H1 (cell line): ENCODE data around the gene HSD17B8. TPM values are rescaled to one million over a fixed set of nuclear protein-coding genes. Genes with fewer than 3 reads are reported as not detected.

ENCODE experiments used
- CTCF ChIA-PET: fragments of 300-600 bp; sonication (Branson Sonifier 250); formaldehyde crosslinking; loops from one replicate; lab custom pipeline; 2021; ENCODE audit not compliant: partially characterized antibody; lab: Charles Lee
- POLR2A ChIA-PET: fragments of 300-600 bp; sonication (Branson Sonifier 250); formaldehyde crosslinking; loops from one replicate; lab custom pipeline; 2021; ENCODE audit warnings: inconsistent platforms; ENCODE audit not compliant: partially characterized antibody; lab: Charles Lee
- DNase-seq, 2 experiments: peaks; one replicate each; pipeline versions ENCODE4 v3.0.0 to v3.0.0-alpha.2; 2010 to 2022; ENCODE audit warnings: low spot score in 2 of 2, low read depth in 1 of 2, mixed read lengths in 1 of 2
- FAIRE-seq: peaks from 2 replicates; lab custom pipeline; 2011; peaks lifted over from hg19 to GRCh38; lab: Jason Lieb, UNC
- H2AFZ ChIP-seq: 2 replicates; pipeline ENCODE4 v1.8.1; 2012; ENCODE audit warnings: low read length, inconsistent platforms
- H2AK5ac ChIP-seq: 2 replicates; pipeline ENCODE4 v1.6.1; 2013; ENCODE audit warnings: low read depth, low read length
- H2BK120ac ChIP-seq: replicated peaks from 2 replicates; pipeline ENCODE3; 2013; ENCODE audit warnings: low read depth, low read length, inconsistent platforms
- H2BK12ac ChIP-seq: 2 replicates; pipeline ENCODE4 v1.6.1; 2013; ENCODE audit warnings: low read depth, low read length
- H2BK15ac ChIP-seq: 2 replicates; pipeline ENCODE4 v1.6.1; 2013; ENCODE audit warnings: low read length
- H2BK20ac ChIP-seq: 2 replicates; pipeline ENCODE4 v1.6.1; 2013; ENCODE audit warnings: low read length
- H2BK5ac ChIP-seq: 2 replicates; pipeline ENCODE4 v1.6.1; 2013; ENCODE audit warnings: low read depth, low read length
- H3K14ac ChIP-seq: 2 replicates; pipeline ENCODE4 v1.6.1; 2013; ENCODE audit warnings: inconsistent platforms; ENCODE audit not compliant: insufficient read length
- H3K18ac ChIP-seq: 2 replicates; pipeline ENCODE4 v1.6.1; 2013; ENCODE audit warnings: low read length; ENCODE audit errors: extremely low read depth
- H3K23ac ChIP-seq: 2 replicates; pipeline ENCODE4 v1.6.1; 2013; ENCODE audit warnings: inconsistent platforms; ENCODE audit not compliant: insufficient read length
- H3K23me2 ChIP-seq: 2 replicates; pipeline ENCODE4 v1.6.1; 2013; ENCODE audit warnings: low read depth, low read length
- H3K27ac ChIP-seq: 2 replicates; pipeline ENCODE4 v1.6.1; 2011; ENCODE audit warnings: low read depth, low read length, inconsistent platforms
- H3K27me3 ChIP-seq, 4 experiments: replicated peaks in 1 of 4; 1 replicate in 1 of 4; 2 replicates in 3 of 4; pipeline versions ENCODE4 v1.6.1 to v1.8.1; 2011 to 2013; ENCODE audit warnings: low read length in 3 of 4, mild to moderate bottlenecking in 3 of 4, inconsistent platforms in 2 of 4, mixed read lengths in 2 of 4, moderate library complexity in 1 of 4; ENCODE audit not compliant: control insufficient read depth in 3 of 4, insufficient read depth in 3 of 4; ENCODE audit errors: extremely low read depth in 1 of 4
- H3K36me3 ChIP-seq, 4 experiments: 2 replicates each; pipeline versions ENCODE4 v1.6.1 to v1.8.1; 2011 to 2013; ENCODE audit warnings: mild to moderate bottlenecking in 4 of 4, low read length in 3 of 4, moderate library complexity in 2 of 4, control low read depth in 1 of 4, inconsistent platforms in 1 of 4; ENCODE audit not compliant: insufficient read depth in 4 of 4, control insufficient read depth in 2 of 4
- H3K4ac ChIP-seq: replicated peaks from 2 replicates; pipeline ENCODE3; 2013; ENCODE audit warnings: low read length, low read depth, mixed read lengths, inconsistent platforms; ENCODE audit not compliant: insufficient read length
- H3K4me1 ChIP-seq, 4 experiments: replicated peaks in 1 of 4; 1 replicate in 1 of 4; 2 replicates in 3 of 4; pipeline versions ENCODE4 v1.6.1 to v1.8.1; 2011 to 2013; ENCODE audit warnings: low read length in 3 of 4, inconsistent platforms in 2 of 4, mixed read lengths in 1 of 4; ENCODE audit not compliant: insufficient read depth in 4 of 4, control insufficient read depth in 3 of 4
- H3K4me2 ChIP-seq, 2 experiments: 2 replicates each; pipeline versions ENCODE4 v1.6.1 to v1.8.1; 2011 to 2013; ENCODE audit warnings: low read depth in 2 of 2, low read length in 2 of 2, control low read depth in 1 of 2, inconsistent platforms in 1 of 2, mild to moderate bottlenecking in 1 of 2; ENCODE audit not compliant: insufficient read depth in 1 of 2
- H3K4me3 ChIP-seq, 4 experiments: fragments of 200-600, 300-600 bp in 1 of 4; sonication (generic), shearing (Covaris generic), sonication (Bioruptor Twin) in 1 of 4; 2 replicates each; pipeline versions ENCODE4 v1.5.1 to v1.8.1; 2011 to 2016; ENCODE audit warnings: low read length in 4 of 4, low read depth in 3 of 4, control low read depth in 2 of 4, inconsistent platforms in 2 of 4, mild to moderate bottlenecking in 2 of 4, mixed read lengths in 1 of 4, moderate library complexity in 1 of 4; ENCODE audit not compliant: insufficient read depth in 2 of 4; ENCODE audit errors: extremely low read depth in 1 of 4
- H3K56ac ChIP-seq: replicated peaks from 2 replicates; pipeline ENCODE3; 2013; ENCODE audit warnings: low read depth, mild to moderate bottlenecking, mixed read lengths, low read length, inconsistent platforms; ENCODE audit not compliant: insufficient read length
- H3K79me1 ChIP-seq: 2 replicates; pipeline ENCODE4 v1.6.1; 2013; ENCODE audit warnings: low read depth, low read length, control low read depth
- H3K79me2 ChIP-seq, 2 experiments: 2 replicates each; pipeline versions ENCODE4 v1.6.1 to v1.8.1; 2012 to 2013; ENCODE audit warnings: low read length in 2 of 2, mild to moderate bottlenecking in 2 of 2, inconsistent platforms in 1 of 2; ENCODE audit not compliant: insufficient read depth in 2 of 2, control insufficient read depth in 1 of 2
- H3K9ac ChIP-seq, 4 experiments: replicated peaks in 1 of 4; 1 replicate in 1 of 4; 2 replicates in 3 of 4; pipeline versions ENCODE4 v1.6.1 to v1.8.1; 2011 to 2013; ENCODE audit warnings: low read depth in 3 of 4, low read length in 3 of 4, control low read depth in 2 of 4, mild to moderate bottlenecking in 2 of 4, moderate library complexity in 2 of 4, inconsistent platforms in 1 of 4; ENCODE audit errors: extremely low read depth in 1 of 4
- H3K9me3 ChIP-seq, 2 experiments: 2 replicates each; pipeline versions ENCODE4 v1.6.1 to v1.8.1; 2012 to 2013; ENCODE audit warnings: mild to moderate bottlenecking in 2 of 2, moderate library complexity in 2 of 2, control low read depth in 1 of 2, inconsistent platforms in 1 of 2, low read depth in 1 of 2, low read length in 1 of 2, mixed read lengths in 1 of 2; ENCODE audit not compliant: insufficient read depth in 2 of 2
- H4K20me1 ChIP-seq, 2 experiments: replicated peaks in 1 of 2; 2 replicates each; pipeline versions ENCODE3 to v1.8.1; 2011 to 2013; ENCODE audit warnings: inconsistent platforms in 2 of 2, low read length in 2 of 2, mild to moderate bottlenecking in 1 of 2; ENCODE audit not compliant: insufficient read depth in 2 of 2, control insufficient read depth in 1 of 2
- H4K5ac ChIP-seq: 2 replicates; pipeline ENCODE4 v1.6.1; 2013; ENCODE audit warnings: low read length, low read depth, mixed read lengths, inconsistent platforms; ENCODE audit not compliant: insufficient read length
- H4K8ac ChIP-seq: 2 replicates; pipeline ENCODE4 v1.8.0; 2013; ENCODE audit warnings: mild to moderate bottlenecking, moderate library complexity, low read length, inconsistent platforms; ENCODE audit not compliant: insufficient read depth; ENCODE audit errors: extremely low read depth
- H4K91ac ChIP-seq: replicated peaks from 2 replicates; pipeline ENCODE3; 2013; ENCODE audit warnings: low read length, mixed read lengths, inconsistent platforms; ENCODE audit not compliant: insufficient read length
- GABPA ChIP-seq: IDR thresholded peaks from 2 replicates; pipeline ENCODE4 v1.6.1; 2011; ENCODE audit warnings: mild to moderate bottlenecking, low read length, moderate library complexity, borderline replicate concordance; ENCODE audit not compliant: insufficient read depth
- KDM4A ChIP-seq: IDR thresholded peaks from one replicate; pipeline ENCODE4 v1.7.1; 2012; ENCODE audit warnings: low read depth, mild to moderate bottlenecking, moderate library complexity, low read length, inconsistent platforms; ENCODE audit not compliant: severe bottlenecking
- RBBP5 ChIP-seq: IDR thresholded peaks from 2 replicates; pipeline ENCODE4 v1.7.1; 2012; ENCODE audit warnings: low read depth, mild to moderate bottlenecking, inconsistent platforms, low read length, moderate library complexity, borderline replicate concordance
- SAP30 ChIP-seq: fragments of 300-600 bp; sonication (generic); IDR thresholded peaks from 2 replicates; pipeline ENCODE4 v1.7.1; 2012; ENCODE audit warnings: low read length, moderate library complexity, mild to moderate bottlenecking, inconsistent platforms; ENCODE audit not compliant: insufficient read depth, insufficient replicate concordance
- SIN3A ChIP-seq, 2 experiments: IDR thresholded peaks in 1 of 2; conservative IDR thresholded peaks in 1 of 2; 2 replicates each; pipeline ENCODE4 v1.6.1; 2011 to 2012; ENCODE audit warnings: low read length in 2 of 2, improper control_type of control experiment in 1 of 2, low read depth in 1 of 2, mild to moderate bottlenecking in 1 of 2
- SRF ChIP-seq: IDR thresholded peaks from 2 replicates; pipeline ENCODE4 v1.6.1; 2011; ENCODE audit warnings: mild to moderate bottlenecking, low read depth, low read length, moderate library complexity
- YY1 ChIP-seq: IDR thresholded peaks from 2 replicates; pipeline ENCODE4 v1.6.1; 2011; ENCODE audit warnings: low read depth, mild to moderate bottlenecking, low read length
- WGBS, 2 experiments: shearing (Covaris generic) in 1 of 2; methylation state at CpG; one replicate each; pipeline versions ENCODE4 v1.1.6 to v1.1.7; 2013 to 2015; ENCODE audit warnings: low lambda C conversion rate in 2 of 2, mixed read lengths in 2 of 2, inconsistent platforms in 1 of 2, low coverage in 1 of 2, missing lambda C conversion rate in 1 of 2; ENCODE audit not compliant: insufficient replicate concordance in 2 of 2, insufficient coverage in 1 of 2, insufficient read length in 1 of 2; ENCODE audit errors: extremely low coverage in 1 of 2, missing lambda C conversion rate in 1 of 2; 5-methylcytosine and 5-hydroxymethylcytosine counted together
- long read RNA-seq, 2 experiments: library from RNA in 1 of 2; library from capped mRNA in 1 of 2; stranded (forward); transcript quantifications; one replicate each; pipeline ENCODE4 v2.0.0, GENCODE V29; 2021; ENCODE audit warnings: inconsistent platforms in 1 of 2
- polyA minus RNA-seq, 3 experiments: library from RNA; depleted of rRNA, polyadenylated mRNA; stranded (reverse); fragments of >200 nt; gene quantifications; 1 replicate in 2 of 3; 2 replicates in 1 of 3; pipeline ENCODE4 v1.2.3, GENCODE V29; 2011
- polyA plus RNA-seq, 7 experiments: library from polyadenylated mRNA; depleted of rRNA in 3 of 7; stranded (reverse) in 5 of 7; unstranded in 2 of 7; fragments of >200 nt in 5 of 7; fragments of 200-250 nt in 2 of 7; gene quantifications; 1 replicate in 5 of 7; 2 replicates in 1 of 7; 4 replicates in 1 of 7; pipeline versions ENCODE4 v1.2.1 to v1.2.3, GENCODE V29; 2011 to 2013; ENCODE audit warnings: missing spikeins in 2 of 7, mixed read lengths in 2 of 7
- total RNA-seq: library from RNA; stranded (reverse); fragmentation: NEBNext Ultra II Directional; extraction: Animal tissue kit (Norgen Biotek cat#: 25700); gene quantifications from 2 replicates; pipeline ENCODE4 v1.2.1, GENCODE V29; 2021

HSD17B8 gene
- 3.3 and 3.6 TPM in 2 replicates for total RNA-seq
- 17.1 and 22.0 TPM in 2 replicates for polyA plus RNA-seq (2011; rRNA removed)
- 19.1 TPM for polyA plus RNA-seq (2011; cell fraction: cytosol; rRNA removed)
- polyA plus RNA-seq (2011; cell fraction: nucleus; rRNA removed), result 14.9 TPM
- polyA plus RNA-seq (2012, experiment 1 of 2), result 5.5 to 9.2 TPM (median 7.1 TPM) in 4 replicates
- 10.3 TPM for polyA plus RNA-seq (2012, experiment 2 of 2)
- 4.2 TPM for polyA plus RNA-seq (2013, experiment 1 of 2)
- polyA plus RNA-seq (2013, experiment 2 of 2), result 4.5 TPM
- 4.1 and 4.2 TPM in 2 replicates for polyA minus RNA-seq (2011; rRNA and poly(A)+ RNA removed)
- 4.0 TPM for polyA minus RNA-seq (2011; cell fraction: cytosol; rRNA and poly(A)+ RNA removed)
- polyA minus RNA-seq (2011; cell fraction: nucleus; rRNA and poly(A)+ RNA removed), result 4.2 TPM
- long read RNA-seq, experiment 1, partial matches to known transcripts, result 1 of 4 reads
- long read RNA-seq, experiment 1, other reads (novel, unspliced or antisense), result 0 of 4 reads
- long read RNA-seq, experiment 2, result 0 reads

DNA sequence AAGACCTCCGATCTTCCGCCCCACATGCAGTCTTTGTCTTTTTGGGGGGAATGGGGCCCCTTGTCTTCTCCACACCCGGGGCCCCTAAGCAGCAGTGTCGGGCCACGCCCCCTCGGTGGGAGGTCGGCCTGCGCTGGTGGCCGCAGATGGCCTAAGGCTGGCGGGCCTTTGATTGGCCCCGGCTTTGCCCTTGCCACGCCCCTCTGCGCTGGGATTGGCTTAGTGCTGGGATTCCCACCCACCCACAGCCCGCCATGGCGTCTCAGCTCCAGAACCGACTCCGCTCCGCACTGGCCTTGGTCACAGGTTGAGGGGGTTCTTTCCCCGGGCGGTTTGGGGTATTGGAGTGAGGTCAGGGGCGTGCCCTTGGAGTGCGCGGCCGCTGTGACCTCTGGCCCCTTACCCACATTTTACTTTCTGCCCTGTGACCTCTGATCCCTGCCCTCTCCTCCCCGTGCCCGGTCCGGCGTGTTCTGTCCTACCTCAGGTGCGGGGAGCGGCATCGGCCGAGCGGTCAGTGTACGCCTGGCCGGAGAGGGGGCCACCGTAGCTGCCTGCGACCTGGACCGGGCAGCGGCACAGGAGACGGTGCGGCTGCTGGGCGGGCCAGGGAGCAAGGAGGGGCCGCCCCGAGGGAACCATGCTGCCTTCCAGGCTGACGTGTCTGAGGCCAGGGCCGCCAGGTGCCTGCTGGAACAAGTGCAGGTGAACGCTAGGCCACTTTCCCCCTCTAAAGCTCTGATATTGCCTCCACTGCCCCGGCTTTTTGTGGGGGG lies at the start of gene HSD17B8:
TSS of gene HSD17B8 (plus strand) at position 241 of the 776 bp plus-strand sequence. CDS start at position 255, 14 bp downstream.
- no peaks in the 10 kb centered on the region for H3K9me3 ChIP-seq
- FAIRE-seq, result no peak
- H3K23me2 ChIP-seq, result peaks cover 30% of the 10 kb centered on the region
- peak within 1 kb of the TSS; percentile 13; the same call in 1 of the 2 replicates for H2BK20ac ChIP-seq
- 2% methylated on average over 37 of the region's 48 CpGs; no CpG with 5 or more reads in 1 of the 2 experiments for WGBS, 2 experiments
- H3K18ac ChIP-seq, result peak within 1 kb of the TSS; percentile 75
- no peak within 1 kb of the TSS for H3K4ac ChIP-seq
- H3K36me3 ChIP-seq, result peaks cover 7 to 23% (median 15%) of the 10 kb centered on the region in 4 experiments
- H3K4me2 ChIP-seq, result peak within 1 kb of the TSS; percentile 72 to 97
- no peak within 1 kb of the TSS for H4K91ac ChIP-seq
- H3K23ac ChIP-seq, result no peak within 1 kb of the TSS
- peaks cover 16% of the 10 kb centered on the region for H3K79me1 ChIP-seq
- H2BK15ac ChIP-seq, result 0 out of 2 replicates have a peak within 1 kb of the TSS, but pooled peaks have one; percentile 19
- no peak within 1 kb of the TSS for H3K27ac ChIP-seq
- peaks cover 5 to 22% of the 10 kb centered on the region in 2 experiments for H4K20me1 ChIP-seq
- peak within 1 kb of the TSS; percentile 12; the same call in 1 of the 2 replicates for H2BK12ac ChIP-seq
- ChIA-PET POLR2A (interaction anchor here (0.6 to 2.0 kb wide), 10 partner anchors 8 to 235 kb away, joined by 3 to 16 read pairs (median 6); partner anchors contain the start of genes B3GALT4, CUTA, RPS18 and VPS52), CTCF (interaction anchor here (0.6 to 2.4 kb wide), 7 partner anchors 11 to 204 kb away, joined by 3 to 23 read pairs (median 6); no protein-coding TSS in a partner anchor)
- H3K4me1 ChIP-seq, result peaks cover 4 to 36% (median 11%) of the 10 kb centered on the region in 4 experiments
- no peak within 1 kb of the TSS for H4K5ac ChIP-seq
- no peak within 1 kb of the TSS; the same call in 1 of the 2 replicates for H2AK5ac ChIP-seq
- H2BK120ac ChIP-seq, result no peak within 1 kb of the TSS
- peaks cover 3 to 18% of the 10 kb centered on the region in 2 experiments; a peak in 3 of 4 replicates for H3K79me2 ChIP-seq
- no peak within 1 kb of the TSS for H3K14ac ChIP-seq
- no peak within 1 kb of the TSS; the same call in 1 of the 2 replicates for H4K8ac ChIP-seq
- H3K4me3 ChIP-seq, result peak within 1 kb of the TSS; percentile 71 to 93 (median 72)
- peak within 1 kb of the TSS; percentile 22 to 66 (median 47); a peak in 3 of 7 replicates for H3K9ac ChIP-seq
- peak within 1 kb of the TSS; percentile 42; the same call in 1 of the 2 replicates for H2AFZ ChIP-seq
- peak within 1 kb of the TSS; percentile 34 for H3K56ac ChIP-seq
- H3K27me3 ChIP-seq, result peaks cover 9 to 32% (median 25%) of the 10 kb centered on the region in 4 experiments; a peak in 6 of 7 replicates
- DNase-seq, result peak; percentile 72 to 98
- no peak within 1 kb of the TSS for H2BK5ac ChIP-seq
- TF ChIP-seq SAP30 (no peak), GABPA (no peak), SRF (no peak), RBBP5 (no peak), YY1 (peak; percentile 84), KDM4A (peak; percentile 66), SIN3A (conservative IDR thresholded peaks at IDR 0.05 in 1 of 2, IDR thresholded peaks at IDR 0.05 in 1 of 2; ENCODE audit: low read depth in 1 of 2, low read length in 2 of 2) (peak; percentile 8 to 72; a peak in 1 of 4 replicates)
